Mammary epithelial cell (primary cell): ENCODE data around the gene SRD5A1.

Experiments used
- EZH2 ChIP-seq: IDR thresholded peaks from 2 replicates; pipeline ENCODE4 v1.6.1; 2012; ENCODE audit warnings: low read length, inconsistent platforms, borderline replicate concordance
- TF ChIP-seq, protein P1 (sequence below), 2 donors: IDR thresholded peaks in 1 of 2; conservative IDR thresholded peaks in 1 of 2; 2 replicates each; pipeline ENCODE4 v1.5.1; 2011 to 2012; ENCODE audit warnings: inconsistent platforms in 2 of 2, low read length in 2 of 2, mild to moderate bottlenecking in 2 of 2, control low read depth in 1 of 2, low read depth in 1 of 2; ENCODE audit not compliant: insufficient read depth in 1 of 2; ENCODE audit errors: extremely low read depth in 1 of 2

- TF ChIP-seq, protein P1, sequence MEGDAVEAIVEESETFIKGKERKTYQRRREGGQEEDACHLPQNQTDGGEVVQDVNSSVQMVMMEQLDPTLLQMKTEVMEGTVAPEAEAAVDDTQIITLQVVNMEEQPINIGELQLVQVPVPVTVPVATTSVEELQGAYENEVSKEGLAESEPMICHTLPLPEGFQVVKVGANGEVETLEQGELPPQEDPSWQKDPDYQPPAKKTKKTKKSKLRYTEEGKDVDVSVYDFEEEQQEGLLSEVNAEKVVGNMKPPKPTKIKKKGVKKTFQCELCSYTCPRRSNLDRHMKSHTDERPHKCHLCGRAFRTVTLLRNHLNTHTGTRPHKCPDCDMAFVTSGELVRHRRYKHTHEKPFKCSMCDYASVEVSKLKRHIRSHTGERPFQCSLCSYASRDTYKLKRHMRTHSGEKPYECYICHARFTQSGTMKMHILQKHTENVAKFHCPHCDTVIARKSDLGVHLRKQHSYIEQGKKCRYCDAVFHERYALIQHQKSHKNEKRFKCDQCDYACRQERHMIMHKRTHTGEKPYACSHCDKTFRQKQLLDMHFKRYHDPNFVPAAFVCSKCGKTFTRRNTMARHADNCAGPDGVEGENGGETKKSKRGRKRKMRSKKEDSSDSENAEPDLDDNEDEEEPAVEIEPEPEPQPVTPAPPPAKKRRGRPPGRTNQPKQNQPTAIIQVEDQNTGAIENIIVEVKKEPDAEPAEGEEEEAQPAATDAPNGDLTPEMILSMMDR (conservative IDR thresholded peaks at IDR 0.05 in 1 of 2, IDR thresholded peaks at IDR 0.05 in 1 of 2; ENCODE audit: extremely low read depth in 1 of 2, insufficient read depth in 1 of 2, low read depth in 1 of 2, low read length in 2 of 2): no peak
- TF ChIP-seq EZH2: no peak
Observed at GRCh38 chr5:6682239-6682638, 49.0 kb downstream of the SRD5A1 start.
